Esophagus muscularis mucosa (tissue), 3 donors: ENCODE results near the gene NDUFS3.

ENCODE experiments used
- CTCF ChIP-seq, 3 experiments: fragments of 200-600 bp in 2 of 3; fragments of 450-650 bp in 1 of 3; sonication (generic) in 2 of 3; IDR thresholded peaks; one replicate each; pipeline ENCODE4 v1.5.1; 2017 to 2019; ENCODE audit warnings: antibody characterized with exemption in 3 of 3, mild to moderate bottlenecking in 2 of 3, moderate library complexity in 1 of 3
- POLR2AphosphoS5 ChIP-seq, 2 donors: sonication (generic); formaldehyde crosslinking; IDR thresholded peaks; one replicate each; pipeline ENCODE4 v1.6.1; 2017; ENCODE audit warnings: antibody characterized with exemption in 2 of 2

GRCh38 chr11:47620836-47621378 is 42.0 kb downstream of the NDUFS3 start:
- TF ChIP-seq CTCF (IDR thresholded peaks at IDR 0.05): no peak
- TF ChIP-seq POLR2AphosphoS5 (IDR thresholded peaks at IDR 0.05): no peak
